ENCODE measurements around the gene B9D1.
A peak's percentile ranks its signal among the peaks of the same experiment; 100 is the strongest.

B9D1 gene

GRCh38 chr17:19337712-19338023 lies 24.9 kb downstream of the B9D1 start:
- DNase-seq: no peak

- DNase-seq: no peak
Measured at GRCh38 chr17:19336938-19337711, 25.4 kb downstream of the B9D1 start.

DNA sequence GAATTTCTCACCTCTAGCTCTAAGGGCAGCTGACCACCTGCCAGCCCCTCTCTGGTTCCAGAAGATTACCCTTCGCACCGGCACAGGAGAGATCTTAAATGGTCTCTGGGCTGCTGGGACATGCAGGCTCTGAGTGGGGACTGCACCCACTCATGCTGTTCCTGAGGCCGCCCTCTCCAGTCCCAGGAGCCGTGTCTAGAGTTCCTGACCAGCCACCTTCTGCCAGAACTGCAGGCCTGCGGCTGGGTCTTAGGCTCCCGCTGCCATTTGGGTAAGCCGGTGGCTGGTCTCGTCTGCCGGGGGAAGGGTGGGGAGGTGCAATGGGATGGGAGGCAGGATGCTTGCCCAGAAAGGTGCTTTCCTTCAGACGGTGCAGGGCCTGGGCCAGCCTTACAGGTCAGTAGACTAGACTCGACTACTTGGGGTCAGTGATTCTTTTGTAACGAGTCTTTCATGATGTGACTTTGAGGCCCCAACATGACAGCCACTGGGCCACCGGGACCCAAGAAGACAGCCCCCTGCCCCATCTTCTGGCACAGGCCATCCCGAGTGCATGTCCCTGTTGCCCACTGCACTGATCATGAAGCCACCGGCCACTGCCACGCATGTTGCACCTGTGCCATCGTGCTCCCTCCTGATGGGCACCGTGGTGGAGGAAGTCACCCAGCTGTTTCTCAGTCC lies 26.4 kb downstream of the B9D1 start:
- no peak for DNase-seq

DNA sequence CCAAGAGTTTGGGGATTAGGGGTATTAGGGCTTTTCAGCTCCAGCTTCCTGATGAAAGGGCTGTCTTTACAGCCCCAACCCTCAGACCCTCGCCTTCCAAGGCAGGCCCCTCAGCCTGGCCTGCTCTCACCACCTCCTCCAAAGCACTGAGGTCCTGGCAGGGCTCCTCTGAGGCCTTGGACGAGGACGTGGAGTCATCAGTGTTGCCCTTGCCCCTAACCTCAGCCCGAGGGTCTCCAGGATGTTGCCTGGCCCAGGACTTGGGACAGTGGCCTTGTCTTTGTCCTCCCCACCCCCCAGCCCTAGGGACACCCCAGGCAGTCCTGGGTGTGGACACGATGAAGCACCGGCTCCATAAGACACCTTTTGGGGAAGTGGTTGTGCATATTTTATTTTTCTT lies 28.2 kb downstream of the B9D1 start:
- no peak for DNase-seq

- no peak for DNase-seq
Measured at GRCh38 chr17:19333736-19334290, 28.7 kb downstream of the B9D1 start.

DNA sequence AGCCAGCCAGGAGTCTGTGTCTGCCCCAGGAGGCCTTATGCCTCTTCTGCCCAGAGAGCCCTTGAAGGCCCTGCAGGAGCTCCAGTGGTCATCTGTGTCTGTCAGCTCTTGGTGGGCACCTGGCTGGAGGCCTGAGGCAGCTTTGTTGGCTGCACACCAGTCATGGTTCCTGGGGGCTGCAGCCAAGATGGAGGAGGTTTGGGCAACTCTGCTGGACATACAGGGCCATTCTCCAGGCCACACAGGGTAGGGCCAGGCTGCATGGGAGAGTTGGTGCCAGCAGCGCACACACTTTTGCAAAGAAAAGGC lies 29.4 kb downstream of the B9D1 start:
- no peak for DNase-seq

GRCh38 chr17:19332371-19333131 lies 30.0 kb downstream of the B9D1 start:
- no peak for DNase-seq

GRCh38 chr17:19331543-19332245 lies 30.8 kb downstream of the B9D1 start:
- DNase-seq: no peak

DNA sequence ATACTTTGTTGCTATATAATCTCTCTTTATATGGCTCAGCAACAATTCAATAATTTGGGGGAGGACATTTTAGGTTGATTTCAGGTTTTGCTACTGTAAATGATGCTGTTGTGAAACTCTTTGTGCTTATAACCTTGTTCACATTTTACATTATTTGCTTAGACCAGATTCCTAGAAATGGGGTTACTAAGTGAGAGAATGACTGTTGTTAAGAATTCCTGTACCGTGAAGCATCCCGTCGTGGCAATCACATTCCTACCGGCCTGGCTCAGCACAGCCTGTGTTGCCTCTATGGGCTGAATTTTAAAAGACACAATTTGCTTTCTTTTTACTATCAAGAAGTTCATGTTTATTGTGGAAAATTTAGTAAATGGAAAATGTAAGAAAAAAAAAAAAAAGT lies 31.4 kb downstream of the B9D1 start:
- peak; percentile 86 for DNase-seq

DNA sequence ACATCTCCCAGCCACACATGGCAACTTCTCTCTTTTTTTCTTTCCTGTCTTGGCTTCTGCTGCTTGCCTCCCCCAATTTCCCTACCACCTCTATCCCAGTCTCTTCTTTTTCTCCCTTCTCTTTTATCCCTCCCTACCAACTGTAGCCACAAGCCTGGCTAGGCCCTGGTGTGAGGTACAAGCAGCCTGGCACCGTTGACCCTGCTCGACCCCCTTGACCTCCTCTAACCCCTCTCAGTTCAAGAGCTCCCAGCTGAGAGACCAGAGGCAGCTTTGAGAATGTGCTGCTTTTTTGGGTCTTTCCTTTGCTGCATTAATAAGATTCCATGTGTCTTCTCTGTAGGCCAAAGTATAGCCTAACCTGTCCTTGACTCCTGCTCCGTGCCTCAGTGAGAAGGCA lies 32.3 kb downstream of the B9D1 start:
- no peak for DNase-seq

DNA sequence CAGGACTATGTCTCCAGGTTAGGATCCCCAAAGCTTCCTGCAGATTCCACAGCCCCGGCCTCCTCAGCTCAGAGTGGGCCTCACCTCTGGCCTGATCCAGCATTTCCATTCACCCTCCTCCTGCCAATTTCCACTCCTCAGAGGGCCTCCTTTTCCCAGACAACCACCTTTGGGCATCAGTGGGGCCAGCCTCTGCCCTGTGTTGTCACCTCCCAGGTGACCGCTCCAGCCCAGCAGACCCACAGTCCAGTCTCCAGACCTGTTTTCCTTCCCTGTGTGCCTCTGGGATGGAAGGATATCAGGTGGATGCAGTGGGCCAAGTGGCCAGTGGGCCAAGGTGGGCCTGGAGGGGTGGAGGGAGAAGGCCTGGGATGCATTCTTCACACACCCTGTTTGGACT lies 32.7 kb downstream of the B9D1 start:
- no peak for DNase-seq

- no peak for DNase-seq
Measured at GRCh38 chr17:19329136-19329535, 33.4 kb downstream of the B9D1 start.

DNA sequence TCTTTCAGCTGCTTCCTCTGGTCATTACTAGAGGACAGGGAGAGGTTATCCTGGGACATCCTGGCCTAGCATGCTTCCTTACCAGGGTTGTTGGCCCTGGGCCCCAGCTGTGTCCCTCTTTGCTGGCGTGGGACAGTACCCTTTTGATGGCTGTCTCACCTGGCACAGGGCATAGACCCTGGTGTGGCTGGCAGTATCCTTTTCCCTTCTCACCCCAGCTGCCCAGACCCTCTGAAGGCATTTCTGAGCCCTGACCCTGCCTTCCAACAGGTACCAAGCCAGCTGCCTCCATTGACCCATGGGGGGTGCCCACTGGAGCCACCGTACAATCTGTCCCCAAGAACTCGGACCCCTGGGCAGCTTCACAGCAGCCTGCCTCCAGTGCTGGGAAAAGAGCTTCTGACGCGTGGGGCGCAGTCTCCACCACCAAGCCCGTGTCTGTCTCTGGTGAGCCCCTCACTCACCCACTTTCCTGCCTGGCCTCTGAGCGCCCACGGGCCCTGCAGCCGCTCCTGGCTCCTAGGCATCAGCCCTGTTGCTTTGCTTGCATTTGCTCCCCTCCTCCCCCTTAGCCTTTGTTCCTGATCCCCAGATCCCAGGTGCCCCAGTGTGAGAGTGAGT lies 34.0 kb downstream of the B9D1 start:
- no peak for DNase-seq

GRCh38 chr17:19327031-19327783 lies 35.3 kb downstream of the B9D1 start:
- DNase-seq: peak; percentile 83

- DNase-seq: no peak
Measured at GRCh38 chr17:19325542-19325941, 37.0 kb downstream of the B9D1 start.

DNA sequence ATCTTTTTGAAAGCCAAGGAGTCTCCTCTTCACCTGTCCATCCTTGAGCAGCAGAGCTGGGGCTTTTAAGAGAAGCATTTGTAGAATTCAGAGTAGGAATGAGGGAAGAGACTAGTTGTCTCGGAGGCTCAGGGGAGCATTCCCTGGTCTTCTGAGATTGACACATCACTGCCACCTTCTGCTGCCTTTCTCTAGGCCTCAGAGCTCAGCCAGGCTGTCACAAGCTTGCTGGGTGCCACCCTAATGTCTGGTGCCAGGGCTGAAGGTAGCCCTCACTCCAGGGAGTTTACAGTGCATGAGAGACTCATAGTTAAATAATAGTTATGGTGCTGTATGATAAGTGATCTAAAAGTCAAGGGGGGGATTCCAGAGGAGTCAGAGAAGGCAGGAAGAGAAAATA lies 39.7 kb downstream of the B9D1 start:
- DNase-seq: no peak

GRCh38 chr17:19322129-19322505 lies 40.4 kb downstream of the B9D1 start:
- DNase-seq: no peak

GRCh38 chr17:19321481-19322128 lies 40.9 kb downstream of the B9D1 start:
- no peak for DNase-seq

DNA sequence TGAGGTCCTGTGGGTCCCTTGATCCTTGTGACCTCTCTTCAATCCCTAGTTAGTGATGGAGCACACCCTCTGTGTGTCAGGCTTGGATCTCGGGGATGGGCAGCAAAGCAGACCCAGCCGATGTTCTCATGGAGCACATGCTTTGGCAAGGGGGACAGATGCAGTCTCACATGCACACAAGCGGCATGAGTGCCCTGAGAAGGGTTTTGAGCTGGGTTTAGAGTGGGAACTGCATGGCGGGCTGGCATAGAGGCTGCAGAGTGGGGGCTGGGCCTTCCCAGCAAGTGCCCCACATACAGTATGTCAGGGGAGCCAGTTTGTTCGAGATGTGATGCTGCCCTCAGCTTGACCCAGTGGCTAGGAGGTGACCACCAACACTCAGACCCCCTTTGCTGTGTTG lies 41.6 kb downstream of the B9D1 start:
- DNase-seq: no peak

DNA sequence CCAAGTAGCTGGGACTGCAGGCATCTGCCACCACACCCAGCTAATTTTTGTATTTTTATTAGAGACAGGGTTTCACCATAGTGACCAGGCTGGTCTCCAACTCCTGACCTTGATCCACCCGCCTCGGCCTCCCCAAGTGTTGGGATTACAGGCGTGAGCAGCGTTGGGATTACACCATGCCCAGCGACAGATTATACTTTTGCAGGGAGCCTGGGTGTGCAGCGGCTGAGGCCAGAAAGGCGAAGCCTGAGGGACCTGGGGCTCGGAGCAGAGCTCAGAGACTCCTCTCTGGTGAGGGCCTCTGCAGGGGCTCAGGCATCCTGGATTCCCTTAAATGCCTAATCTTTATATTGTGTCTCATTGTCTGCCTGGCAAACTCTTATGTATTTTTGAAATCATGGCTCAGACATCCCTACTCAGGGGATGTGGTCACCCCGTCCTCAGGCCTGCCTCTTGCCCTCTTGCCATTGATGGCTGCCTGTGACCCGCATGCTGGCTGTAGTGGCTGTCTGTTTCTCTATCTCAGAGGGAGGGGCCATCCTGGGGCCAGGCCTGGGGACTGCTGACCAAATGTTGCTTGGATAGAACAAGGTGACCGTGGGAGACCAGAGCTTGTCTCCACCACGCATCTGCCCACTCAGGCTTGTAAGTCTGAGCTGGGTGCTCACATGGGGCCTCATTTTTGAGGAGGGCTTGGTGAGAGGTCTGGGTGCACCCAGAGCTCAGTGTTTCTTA lies 42.6 kb downstream of the B9D1 start:
- no peak for DNase-seq

GRCh38 chr17:19318611-19319010 lies 43.9 kb downstream of the B9D1 start:
- no peak for DNase-seq

All from fibroblast of skin of scalp (primary cell).